T-cell (primary cell): ENCODE measurements around the gene CYTH2. TPM values are rescaled to one million over a fixed set of nuclear protein-coding genes. Genes with fewer than 3 reads are reported as not detected.

Experiments used
- ATAC-seq, 4 experiments: fragments of 200-7000 bp in 3 of 4; fragments of 150-1000 bp in 1 of 4; cut with Tn5 transposase; replicated peaks in 1 of 4; 1 replicate in 3 of 4; 2 replicates in 1 of 4; pipeline ENCODE4 v1.10.0; 2021; ENCODE audit warnings: moderate library complexity in 3 of 4, mild to moderate bottlenecking in 2 of 4, moderate number of reproducible peaks in 1 of 4
- CTCF ChIA-PET, 2 donors: fragments of 300-600 bp; sonication (Branson Sonifier 250); formaldehyde crosslinking; loops; one replicate each; lab custom pipeline; 2022; ENCODE audit warnings: antibody characterized with exemption in 2 of 2; lab: Charles Lee
- POLR2A ChIA-PET, 2 donors: fragments of 300-600 bp; sonication (Branson Sonifier 250); formaldehyde crosslinking; loops; one replicate each; lab custom pipeline; 2022; ENCODE audit warnings: antibody characterized with exemption in 2 of 2; lab: Charles Lee
- DNase-seq, 35 experiments: peaks; one replicate each; pipeline versions ENCODE4 v3.0.0 to v3.0.0-alpha.2; 2013 to 2023
- H3K27ac ChIP-seq: one replicate; pipeline ENCODE4 v1.5.1; 2013; ENCODE audit warnings: low read length
- H3K27me3 ChIP-seq, 2 experiments: replicated peaks in 1 of 2; 1 replicate in 1 of 2; 2 replicates in 1 of 2; pipeline versions ENCODE4 v1.6.1 to v1.7.0; 2013; ENCODE audit warnings: low read length in 1 of 2, mixed read lengths in 1 of 2; ENCODE audit not compliant: control insufficient read depth in 2 of 2, insufficient read depth in 2 of 2; ENCODE audit errors: extremely low read depth in 1 of 2
- H3K36me3 ChIP-seq, 2 donors: 1 replicate in 1 of 2; 2 replicates in 1 of 2; pipeline versions ENCODE4 v1.6.1 to v1.7.0; 2013; ENCODE audit warnings: low read length in 1 of 2; ENCODE audit not compliant: control insufficient read depth in 2 of 2, insufficient read depth in 1 of 2; ENCODE audit errors: extremely low read depth in 1 of 2
- H3K4me1 ChIP-seq, 2 experiments: 1 replicate in 1 of 2; 2 replicates in 1 of 2; pipeline versions ENCODE4 v1.6.1 to v1.7.0; 2013; ENCODE audit warnings: low read length in 2 of 2, mixed read lengths in 1 of 2; ENCODE audit not compliant: insufficient read depth in 2 of 2, control insufficient read depth in 1 of 2; ENCODE audit errors: extremely low read depth in 1 of 2
- H3K4me3 ChIP-seq, 2 donors: 1 replicate in 1 of 2; 2 replicates in 1 of 2; pipeline versions ENCODE4 v1.5.1 to v1.7.0; 2013; ENCODE audit warnings: mild to moderate bottlenecking in 2 of 2, low read length in 1 of 2, moderate library complexity in 1 of 2; ENCODE audit not compliant: control insufficient read depth in 1 of 2; ENCODE audit errors: extremely low read depth in 1 of 2
- H3K9me3 ChIP-seq: 2 replicates; pipeline ENCODE4 v1.7.0; 2013
- H3K27ac Mint-ChIP-seq, 2 donors: one replicate each; pipeline ENCODE4 v1.8.0; 2020 to 2021; ENCODE audit warnings: mild to moderate bottlenecking in 2 of 2, mixed read lengths in 2 of 2
- H3K27me3 Mint-ChIP-seq, 2 donors: one replicate each; pipeline ENCODE4 v1.8.0; 2021 to 2022; ENCODE audit warnings: mixed read lengths in 2 of 2
- H3K36me3 Mint-ChIP-seq: one replicate; pipeline ENCODE4 v1.8.0; 2021; ENCODE audit warnings: mixed read lengths
- H3K4me1 Mint-ChIP-seq, 3 donors: one replicate each; pipeline ENCODE4 v1.8.0; 2020 to 2022; ENCODE audit warnings: mixed read lengths in 3 of 3, mild to moderate bottlenecking in 1 of 3
- H3K4me3 Mint-ChIP-seq, 3 donors: one replicate each; pipeline ENCODE4 v1.8.0; 2020 to 2022; ENCODE audit warnings: mild to moderate bottlenecking in 3 of 3, mixed read lengths in 3 of 3, moderate library complexity in 3 of 3
- H3K9me3 Mint-ChIP-seq, 3 donors: one replicate each; pipeline ENCODE4 v1.8.0; 2020 to 2022; ENCODE audit warnings: mixed read lengths in 3 of 3
- WGBS: methylation state at CpG from one replicate; pipeline ENCODE4 v1.1.5; 2013; ENCODE audit warnings: missing lambda C conversion rate; ENCODE audit not compliant: insufficient coverage; 5-methylcytosine and 5-hydroxymethylcytosine counted together
- total RNA-seq, 35 experiments: library from RNA in 6 of 35; stranded (reverse) in 6 of 35; fragments of 120-200 nt in 1 of 35; gene quantifications; one replicate each; pipeline versions ENCODE4 v1.2.1 to v1.2.4 and lab custom pipeline; 2013 to 2026

Gene CYTH2
- total RNA-seq, 5 donors from 2014 or later (not counting 1 experiment from before 2014, with no cell fraction given): 37.8 to 81.5 (median 70.6) TPM

DNA sequence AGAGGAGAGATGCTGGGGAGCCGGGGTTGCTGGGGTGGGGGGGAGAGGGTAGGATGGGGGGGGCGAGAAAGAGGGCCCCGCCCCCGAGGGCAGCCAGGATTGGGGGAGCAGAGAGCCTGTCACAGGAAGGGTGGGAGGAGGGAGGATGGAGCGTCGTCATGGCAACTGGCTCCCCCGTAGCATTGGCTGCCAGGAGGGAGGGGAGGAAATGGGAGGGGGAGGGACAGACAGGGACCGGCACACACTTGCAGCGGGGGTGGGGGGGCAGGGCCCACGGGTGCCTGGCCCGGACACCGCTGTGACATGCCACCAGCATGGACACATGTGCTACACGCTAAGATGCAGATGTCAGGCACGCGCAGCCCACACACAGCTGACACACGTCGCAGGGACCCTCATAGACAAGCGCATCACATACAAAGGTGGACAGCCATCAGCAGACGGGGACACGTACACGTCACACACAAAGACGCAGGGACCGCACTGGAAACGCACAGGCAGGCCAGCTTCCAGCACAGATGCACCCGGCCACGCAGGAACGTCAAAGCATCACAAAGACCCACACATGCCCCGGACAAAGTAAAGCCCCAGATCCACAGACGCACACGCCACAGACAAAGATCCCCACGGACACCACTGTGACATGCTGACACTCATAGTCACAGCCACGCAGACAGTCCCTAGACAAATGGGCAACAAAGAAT lies 42.8 kb downstream of the CYTH2 start, which contains the start of gene LMTK3:
Gene LMTK3 (minus strand): TSS at position 36 of the 704 bp plus-strand sequence. CDS start 259 bp downstream, outside the sequence.
- Mint-ChIP-seq H3K4me3 (peak within 1 kb of the TSS in 1 of 3 donors; percentile 87), H3K9me3 (no peaks in the 10 kb centered on the region), H3K36me3 (peaks cover 7% of the 10 kb centered on the region), H3K27me3 (no peaks in the 10 kb centered on the region), H3K4me1 (peaks cover 13 to 20% (median 16%) of the 10 kb centered on the region in 3 donors), H3K27ac (peak within 1 kb of the TSS; percentile 86 to 87)
- ChIA-PET CTCF (no interaction called here), POLR2A (no interaction called here)
- WGBS: 8% methylated on average over 25 of the region's 32 CpGs
- H3K36me3 ChIP-seq: peaks cover 0 to 11% of the 10 kb centered on the region in 2 donors
- peak; percentile 57 to 95 (median 84) for DNase-seq
- H3K27ac ChIP-seq: peak within 1 kb of the TSS; percentile 44
- no peaks in the 10 kb centered on the region for H3K9me3 ChIP-seq
- H3K4me1 ChIP-seq: peaks cover 12 to 42% of the 10 kb centered on the region in 2 experiments
- ATAC-seq: peak; percentile 69 to 73 (median 70)
- H3K27me3 ChIP-seq: peaks cover 0 to 8% of the 10 kb centered on the region in 2 experiments
- peak within 1 kb of the TSS; percentile 53 to 65 for H3K4me3 ChIP-seq

- peak overlapping the region; percentile 56 for H3K27ac ChIP-seq
- H3K9me3 ChIP-seq: no peaks in the 10 kb centered on the region
- ATAC-seq: no peak
- peaks cover 12 to 42% of the 10 kb centered on the region in 2 experiments for H3K4me1 ChIP-seq
- DNase-seq: peak in 1 of 35 experiments; percentile 58
- H3K27me3 ChIP-seq: peaks cover 0 to 8% of the 10 kb centered on the region in 2 experiments
- peaks cover 0 to 11% of the 10 kb centered on the region in 2 donors for H3K36me3 ChIP-seq
- no peaks in the 10 kb centered on the region for H3K27me3 Mint-ChIP-seq
- ChIA-PET CTCF (no interaction called here), POLR2A (no interaction called here)
- H3K4me3 Mint-ChIP-seq: no peak overlapping the region
- no peaks in the 10 kb centered on the region for H3K9me3 Mint-ChIP-seq
- H3K27ac Mint-ChIP-seq: no peak overlapping the region
- peaks cover 4% of the 10 kb centered on the region for H3K36me3 Mint-ChIP-seq
- peaks cover 13 to 20% (median 16%) of the 10 kb centered on the region in 3 donors for H3K4me1 Mint-ChIP-seq
- peak overlapping the region; percentile 56 to 88 for H3K4me3 ChIP-seq
- 52% methylated on average over 10 of the region's 19 CpGs for WGBS
These were observed 43.5 kb downstream of the CYTH2 start for GRCh38 chr19:48512504-48513288.

DNA sequence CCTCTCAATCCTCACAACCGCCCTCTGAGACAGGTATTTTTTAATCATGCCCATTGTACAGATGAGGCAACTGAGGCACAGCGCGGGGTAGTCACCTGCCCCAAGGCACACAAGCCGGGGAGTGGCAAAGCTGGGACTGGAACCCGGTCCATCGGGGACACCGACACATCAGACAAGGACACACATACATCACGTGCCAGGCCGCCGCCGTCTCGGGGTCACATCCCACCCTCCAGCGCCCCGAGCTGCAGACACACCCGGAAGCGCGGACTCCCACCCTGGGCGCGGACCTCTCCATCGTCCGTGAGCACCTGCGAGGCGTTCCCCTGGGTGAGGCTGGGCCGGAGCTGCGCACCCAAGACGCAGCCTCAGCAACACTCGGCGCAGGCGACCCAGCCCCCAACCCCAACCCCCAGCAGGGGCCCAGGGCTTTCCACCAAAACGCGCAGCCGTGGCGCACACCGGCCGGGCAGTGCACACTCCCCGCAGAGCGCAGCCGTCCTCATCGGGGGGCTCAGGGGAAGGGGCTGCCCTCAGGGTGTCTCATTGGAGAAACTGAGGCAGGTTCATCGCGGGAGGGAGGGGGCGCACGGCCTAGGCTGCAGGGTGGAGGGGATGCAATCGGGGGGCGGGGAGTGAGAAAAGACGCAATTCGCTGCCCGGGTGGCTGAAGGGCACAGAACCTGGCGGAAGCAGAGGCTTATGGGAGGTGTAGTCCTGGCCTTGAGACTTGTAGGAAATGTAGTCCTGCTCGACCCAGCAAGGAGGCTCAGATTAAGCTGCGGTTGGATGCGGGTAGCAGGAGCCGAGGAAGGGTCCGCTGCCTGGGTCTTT lies 44.3 kb downstream of the CYTH2 start:
- DNase-seq (peak; percentile 53 to 86 (median 72)), ATAC-seq (peak; percentile 73 to 74 (median 73))
- Mint-ChIP-seq H3K4me1 (peaks cover 13 to 20% (median 16%) of the 10 kb centered on the region in 3 donors), H3K27me3 (no peaks in the 10 kb centered on the region), H3K9me3 (no peaks in the 10 kb centered on the region), H3K27ac (no peak overlapping the region), H3K4me3 (no peak overlapping the region), H3K36me3 (no peaks in the 10 kb centered on the region)
- ChIA-PET POLR2A (no interaction called here), CTCF (interaction anchor here in 1 of 2 donors (0.5 to 1.2 kb wide), 2 partner anchors 63 to 71 kb away, joined by 3 to 5 read pairs; no protein-coding TSS in a partner anchor)
- Histone ChIP-seq H3K4me3 (peak overlapping the region; percentile 56 to 88), H3K27ac (peak overlapping the region; percentile 56), H3K9me3 (no peaks in the 10 kb centered on the region), H3K4me1 (peaks cover 12 to 42% of the 10 kb centered on the region in 2 experiments), H3K27me3 (peaks cover 0 to 8% of the 10 kb centered on the region in 2 experiments), H3K36me3 (peaks cover 0 to 8% of the 10 kb centered on the region in 2 donors)
- 2% methylated on average over 41 of the region's 54 CpGs for WGBS

GRCh38 chr19:48514123-48514458 lies 44.9 kb downstream of the CYTH2 start:
- no peak for DNase-seq
- Mint-ChIP-seq H3K36me3 (no peaks in the 10 kb centered on the region), H3K4me1 (peaks cover 13 to 20% (median 16%) of the 10 kb centered on the region in 3 donors), H3K27ac (no peak overlapping the region), H3K27me3 (no peaks in the 10 kb centered on the region), H3K9me3 (no peaks in the 10 kb centered on the region), H3K4me3 (peak overlapping the region in 1 of 3 donors; percentile 9)
- H3K27ac ChIP-seq: no peak overlapping the region
- H3K27me3 ChIP-seq: peaks cover 0 to 8% of the 10 kb centered on the region in 2 experiments
- WGBS: 64% methylated on average over 11 of the region's 11 CpGs
- H3K4me1 ChIP-seq: peaks cover 12 to 42% of the 10 kb centered on the region in 2 experiments
- POLR2A ChIA-PET: no interaction called here
- H3K36me3 ChIP-seq: peaks cover 0 to 3% of the 10 kb centered on the region in 2 donors
- ATAC-seq: no peak
- no peaks in the 10 kb centered on the region for H3K9me3 ChIP-seq
- CTCF ChIA-PET: interaction anchor here in 1 of 2 donors (0.5 to 1.2 kb wide), 3 partner anchors 62 to 265 kb away, joined by 3 to 5 read pairs (median 3); no protein-coding TSS in a partner anchor
- peak overlapping the region in 1 of 2 donors; percentile 88 for H3K4me3 ChIP-seq

DNA sequence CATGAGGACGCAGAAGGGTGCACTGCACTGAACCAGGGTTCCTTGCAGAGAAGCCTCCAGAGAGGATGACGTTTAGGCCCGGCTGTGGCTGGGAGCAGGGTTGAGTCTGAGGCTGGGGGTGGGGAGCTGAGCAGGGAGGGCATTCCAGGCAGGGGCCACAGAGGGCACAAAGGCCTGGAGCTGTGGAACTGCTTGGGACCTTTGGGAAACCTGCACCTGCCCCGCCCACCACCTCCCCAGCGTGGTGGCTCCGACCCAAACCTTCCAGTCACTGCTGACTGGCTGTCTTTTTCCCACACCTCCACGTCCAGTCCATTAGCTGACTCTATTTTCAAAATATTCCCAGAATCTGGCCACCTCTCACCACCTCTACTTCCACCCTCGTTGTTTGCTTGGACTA lies 47.4 kb downstream of the CYTH2 start:
- no peaks in the 10 kb centered on the region for H3K27me3 Mint-ChIP-seq
- H3K27me3 ChIP-seq: peaks cover under 1 to 8% of the 10 kb centered on the region in 2 experiments
- DNase-seq (no peak), ATAC-seq (no peak)
- H3K36me3 Mint-ChIP-seq: no peaks in the 10 kb centered on the region
- H3K4me1 Mint-ChIP-seq: peaks cover 4 to 6% (median 6%) of the 10 kb centered on the region in 3 donors
- no peak overlapping the region for H3K4me3 Mint-ChIP-seq
- WGBS: 90% methylated on average over 8 of the region's 8 CpGs
- H3K4me1 ChIP-seq: peaks cover 9 to 25% of the 10 kb centered on the region in 2 experiments
- H3K9me3 Mint-ChIP-seq: no peaks in the 10 kb centered on the region
- H3K27ac Mint-ChIP-seq: no peak overlapping the region
- CTCF ChIA-PET: no interaction called here
- no peaks in the 10 kb centered on the region for H3K36me3 ChIP-seq
- no peak overlapping the region for H3K27ac ChIP-seq
- H3K4me3 ChIP-seq: no peak overlapping the region
- POLR2A ChIA-PET: no interaction called here
- H3K9me3 ChIP-seq: no peaks in the 10 kb centered on the region
